ENCODE data around the gene CYP2C8.

CYP2C8 gene

GRCh38 chr10:95035332-95036295 lies 33.7 kb downstream of the CYP2C8 start:
- H3K9me3 ChIP-seq = no peaks in the 10 kb centered on the region
- no peak for TF ChIP-seq CTCF (IDR thresholded peaks at IDR 0.05)
- H3K4me1 ChIP-seq (ENCODE audit: control insufficient read depth in 1 of 2, insufficient read depth in 1 of 2, low read depth in 1 of 2, low read length in 1 of 2) = no peaks in the 10 kb centered on the region
- H3K36me3 ChIP-seq = no peaks in the 10 kb centered on the region
- no peak overlapping the region for H3K27ac ChIP-seq
- H3K27me3 ChIP-seq = no peaks in the 10 kb centered on the region
- no peak overlapping the region for H3K4me3 ChIP-seq (ENCODE audit: low read depth in 1 of 2, low read length in 1 of 2)

GRCh38 chr10:95034401-95034800 lies 34.9 kb downstream of the CYP2C8 start:
- Histone ChIP-seq H3K36me3 (no peaks in the 10 kb centered on the region), H3K4me1 (ENCODE audit: control insufficient read depth in 1 of 2, insufficient read depth in 1 of 2, low read depth in 1 of 2, low read length in 1 of 2) (no peaks in the 10 kb centered on the region), H3K27me3 (no peaks in the 10 kb centered on the region), H3K9me3 (no peaks in the 10 kb centered on the region), H3K27ac (no peak overlapping the region), H3K4me3 (ENCODE audit: low read depth in 1 of 2, low read length in 1 of 2) (no peak overlapping the region)
- no peak for TF ChIP-seq CTCF (IDR thresholded peaks at IDR 0.05)

GRCh38 chr10:95031656-95032055 lies 37.6 kb downstream of the CYP2C8 start:
- Histone ChIP-seq H3K4me1 (ENCODE audit: control insufficient read depth in 1 of 2, insufficient read depth in 1 of 2, low read depth in 1 of 2, low read length in 1 of 2) (no peaks in the 10 kb centered on the region), H3K27me3 (no peaks in the 10 kb centered on the region), H3K9me3 (no peaks in the 10 kb centered on the region), H3K4me3 (ENCODE audit: low read depth in 1 of 2, low read length in 1 of 2) (no peak overlapping the region), H3K27ac (no peak overlapping the region), H3K36me3 (no peaks in the 10 kb centered on the region)
- no peak for TF ChIP-seq CTCF (IDR thresholded peaks at IDR 0.05)

- TF ChIP-seq CTCF (IDR thresholded peaks at IDR 0.05) = no peak
- H3K36me3 ChIP-seq = no peaks in the 10 kb centered on the region
- no peak overlapping the region for H3K4me3 ChIP-seq (ENCODE audit: low read depth in 1 of 2, low read length in 1 of 2)
- H3K4me1 ChIP-seq (ENCODE audit: control insufficient read depth in 1 of 2, insufficient read depth in 1 of 2, low read depth in 1 of 2, low read length in 1 of 2) = no peaks in the 10 kb centered on the region
- no peaks in the 10 kb centered on the region for H3K9me3 ChIP-seq
- no peaks in the 10 kb centered on the region for H3K27me3 ChIP-seq
- no peak overlapping the region for H3K27ac ChIP-seq
Observed at GRCh38 chr10:95026461-95026860, 42.8 kb downstream of the CYP2C8 start.

- no peak overlapping the region for H3K27ac ChIP-seq
- H3K4me1 ChIP-seq (ENCODE audit: control insufficient read depth in 1 of 2, insufficient read depth in 1 of 2, low read depth in 1 of 2, low read length in 1 of 2) = no peaks in the 10 kb centered on the region
- H3K9me3 ChIP-seq = no peaks in the 10 kb centered on the region
Observed at GRCh38 chr10:94997741-94998174, 71.5 kb downstream of the CYP2C8 start.

More at GRCh38 chr10:94997741-94998174, 71.5 kb downstream of the CYP2C8 start:
- H3K27me3 ChIP-seq = no peaks in the 10 kb centered on the region
- no peak overlapping the region for H3K4me3 ChIP-seq (ENCODE audit: low read depth in 1 of 2, low read length in 1 of 2)
- TF ChIP-seq CTCF (IDR thresholded peaks at IDR 0.05) = no peak
- H3K36me3 ChIP-seq = no peaks in the 10 kb centered on the region
